ENCODE data around the gene HCN4.

HCN4 gene

DNA sequence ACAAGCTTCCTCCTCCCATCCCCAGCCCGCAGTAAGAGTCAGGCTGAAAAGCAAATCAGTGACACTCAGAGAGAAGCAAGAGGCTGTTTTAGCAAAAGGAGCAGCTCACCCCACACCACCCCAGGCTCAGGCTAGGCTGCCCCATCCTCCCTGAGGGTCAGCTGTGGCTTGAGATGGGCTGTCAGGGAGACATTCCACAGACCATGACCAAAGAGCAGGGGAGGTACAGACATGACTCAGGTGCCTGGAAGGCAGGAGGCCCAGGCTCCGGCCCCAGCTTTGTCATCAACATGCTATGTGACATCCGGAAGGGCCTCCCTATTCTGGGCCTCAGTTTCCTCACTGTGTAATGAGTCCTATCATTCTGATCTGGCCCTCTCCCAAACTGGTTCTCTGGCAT is 24.7 kb downstream of the HCN4 start:
- no peak for DNase-seq

- no peak for DNase-seq
Observed at GRCh38 chr15:73341886-73342600, 26.7 kb downstream of the HCN4 start.

GRCh38 chr15:73340502-73341192 is 28.1 kb downstream of the HCN4 start:
- no peak for DNase-seq

GRCh38 chr15:73338606-73339374 is 30.0 kb downstream of the HCN4 start:
- no peak for DNase-seq

GRCh38 chr15:73338058-73338457 is 30.7 kb downstream of the HCN4 start:
- no peak for DNase-seq

GRCh38 chr15:73337187-73337586 is 31.6 kb downstream of the HCN4 start:
- no peak for DNase-seq

GRCh38 chr15:73336756-73337155 is 32.0 kb downstream of the HCN4 start:
- no peak for DNase-seq

DNA sequence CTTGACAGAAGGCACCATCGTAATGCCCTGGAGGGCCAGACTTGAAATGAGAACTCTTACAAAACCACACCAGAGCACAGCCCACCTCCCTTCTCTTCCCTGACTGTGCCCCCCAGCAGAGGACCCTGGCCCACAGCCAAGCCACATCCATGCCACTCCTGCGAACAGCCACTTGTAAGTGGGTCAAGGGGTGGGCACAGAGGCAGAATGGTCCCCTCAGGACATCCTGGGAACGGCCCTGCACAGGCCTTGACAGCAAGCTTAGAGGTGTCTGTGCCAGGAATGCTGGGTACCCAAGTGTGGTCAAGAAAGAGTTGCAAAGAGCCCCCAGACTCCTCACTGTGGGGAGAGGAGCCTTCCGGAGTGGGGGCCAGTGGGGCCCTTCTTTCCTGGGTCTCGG is 33.3 kb downstream of the HCN4 start:
- DNase-seq: no peak

DNA sequence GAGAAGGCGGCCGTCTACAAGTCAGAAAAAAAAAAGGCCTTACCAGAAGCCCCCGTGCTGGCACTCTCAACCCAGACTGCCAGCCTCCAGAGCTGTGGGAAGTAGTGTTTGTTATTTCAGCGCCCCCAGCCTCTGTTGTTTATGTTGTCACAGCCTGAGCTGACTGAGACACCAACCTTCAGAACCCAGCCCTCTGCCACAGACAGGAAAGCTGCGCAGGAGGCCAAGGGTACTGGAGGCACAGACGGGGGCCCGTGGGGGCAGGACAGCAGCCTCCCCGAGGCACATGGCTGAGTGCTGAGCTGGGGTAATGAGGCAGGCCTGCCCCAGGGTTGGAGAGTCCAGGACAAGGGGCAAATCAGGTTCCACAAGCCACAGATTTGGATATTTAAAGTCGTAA is 33.7 kb downstream of the HCN4 start:
- DNase-seq: no peak

- no peak for DNase-seq
Observed at GRCh38 chr15:73334086-73334485, 34.7 kb downstream of the HCN4 start.

- DNase-seq: no peak
Observed at GRCh38 chr15:73333001-73333400, 35.8 kb downstream of the HCN4 start.

DNA sequence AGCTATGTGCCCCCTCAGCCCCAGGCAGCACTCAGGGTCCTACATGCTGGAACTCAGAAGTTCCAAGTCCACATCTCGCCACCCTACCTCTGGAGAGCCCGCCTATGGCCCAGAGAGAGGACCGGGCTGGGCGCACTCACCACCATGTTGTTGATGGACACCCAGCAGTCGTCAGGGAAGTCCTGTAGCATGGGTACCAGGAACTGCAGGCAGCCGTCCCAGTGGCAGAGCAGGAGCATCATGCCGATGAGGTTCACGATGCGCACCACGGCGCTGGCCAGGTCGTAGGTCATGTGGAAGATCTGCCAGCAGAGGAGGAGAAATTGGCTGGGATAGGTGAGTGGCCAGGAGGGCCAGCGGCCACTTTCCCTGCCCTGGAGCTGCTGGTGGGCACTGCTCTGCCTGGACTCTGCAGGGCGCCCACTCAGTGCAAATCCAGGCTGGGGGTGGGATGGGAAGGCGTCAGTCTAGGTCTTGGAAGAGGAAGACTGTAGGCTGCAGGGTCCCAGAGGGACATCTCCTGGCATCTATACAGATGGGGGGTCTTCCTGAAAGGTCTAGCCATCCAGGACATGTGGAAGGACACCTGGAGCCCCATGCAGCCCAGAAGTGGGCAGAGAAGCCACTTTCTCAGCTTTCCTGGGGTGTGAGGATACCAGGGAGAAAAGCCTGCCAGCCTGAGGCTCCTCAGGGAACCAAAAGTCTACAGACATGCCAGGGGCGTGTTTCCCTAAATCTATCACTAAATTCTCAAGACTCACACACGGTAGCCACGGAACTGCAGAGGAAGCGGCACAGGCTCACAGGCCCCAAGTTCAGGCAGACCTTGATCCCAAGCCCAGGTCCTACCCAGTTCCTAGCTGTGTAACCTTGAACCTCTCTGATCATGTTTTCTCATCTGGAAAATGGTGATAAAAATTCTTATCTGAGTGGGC is 36.5 kb downstream of the HCN4 start:
- no peak for DNase-seq

- DNase-seq: no peak
Observed at GRCh38 chr15:73331501-73331900, 37.3 kb downstream of the HCN4 start.

GRCh38 chr15:73330206-73331051 is 38.3 kb downstream of the HCN4 start:
- no peak for DNase-seq

DNA sequence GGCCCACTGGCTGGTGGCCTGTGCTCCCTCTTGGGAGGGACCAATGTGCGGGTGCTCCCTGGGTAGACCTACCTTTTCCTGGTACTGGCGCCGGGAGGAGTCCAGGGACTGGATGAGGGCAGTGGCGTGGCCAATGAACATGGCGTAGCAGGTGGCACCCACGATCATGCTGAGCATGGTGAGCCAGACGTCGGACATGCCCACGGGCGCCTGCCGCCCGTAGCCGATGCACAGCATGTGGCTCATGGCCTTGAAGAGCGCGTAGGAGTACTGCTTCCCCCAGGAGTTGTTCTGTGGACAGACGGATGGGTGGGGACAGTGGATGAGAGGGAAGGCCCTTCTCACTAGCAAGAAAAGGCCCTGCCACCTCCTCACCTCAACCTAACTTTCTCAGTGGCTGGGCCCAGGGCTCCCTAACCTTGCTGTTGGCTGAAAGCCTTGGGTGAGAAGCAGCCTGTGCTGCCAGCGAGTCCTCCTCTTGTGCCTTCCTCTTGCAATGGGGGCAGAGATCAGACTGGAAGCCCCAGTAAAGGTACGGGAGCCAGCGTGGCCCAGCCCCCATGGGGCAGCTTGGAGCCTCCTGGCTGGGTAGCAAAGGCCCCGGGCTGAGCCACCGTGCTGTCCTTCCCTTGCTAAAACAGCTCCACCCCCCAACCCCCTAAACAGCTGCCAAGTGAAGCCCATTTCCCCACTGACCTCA is 39.1 kb downstream of the HCN4 start:
- DNase-seq: no peak

GRCh38 chr15:73328981-73329380 is 39.8 kb downstream of the HCN4 start:
- DNase-seq: no peak

DNA sequence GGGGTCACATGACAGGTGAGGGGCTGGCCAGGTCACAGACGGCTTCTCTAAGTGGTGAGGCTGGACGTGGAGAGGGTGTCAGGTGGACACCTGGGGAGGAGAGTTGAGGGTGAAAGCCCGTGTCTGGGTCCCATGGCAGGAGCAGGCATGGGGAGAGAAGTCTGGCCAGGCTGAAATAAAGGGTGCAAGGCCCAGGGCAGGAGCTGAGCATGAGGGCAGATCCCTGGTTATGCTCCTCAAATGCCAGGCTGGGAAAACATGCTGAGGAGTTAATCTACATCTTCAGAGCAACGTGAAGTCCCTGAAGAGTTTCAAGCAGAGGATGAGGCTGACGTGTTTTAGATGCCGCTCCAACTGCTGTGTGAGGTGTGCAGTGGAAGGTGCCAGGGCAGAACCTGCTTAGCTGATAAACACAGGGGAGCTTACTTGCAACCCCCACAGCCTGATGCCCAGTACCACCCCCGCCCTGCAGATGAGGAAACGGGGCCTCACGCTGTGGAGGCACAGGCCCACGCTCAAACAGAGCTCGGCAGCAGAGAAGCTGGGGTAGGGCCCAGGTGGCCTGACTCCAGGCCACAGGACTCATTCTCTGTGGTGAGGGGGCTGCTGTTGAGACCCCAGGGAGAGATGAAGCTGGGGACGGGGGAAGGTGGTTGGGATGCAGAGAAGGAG is 40.5 kb downstream of the HCN4 start:
- DNase-seq: no peak

DNA sequence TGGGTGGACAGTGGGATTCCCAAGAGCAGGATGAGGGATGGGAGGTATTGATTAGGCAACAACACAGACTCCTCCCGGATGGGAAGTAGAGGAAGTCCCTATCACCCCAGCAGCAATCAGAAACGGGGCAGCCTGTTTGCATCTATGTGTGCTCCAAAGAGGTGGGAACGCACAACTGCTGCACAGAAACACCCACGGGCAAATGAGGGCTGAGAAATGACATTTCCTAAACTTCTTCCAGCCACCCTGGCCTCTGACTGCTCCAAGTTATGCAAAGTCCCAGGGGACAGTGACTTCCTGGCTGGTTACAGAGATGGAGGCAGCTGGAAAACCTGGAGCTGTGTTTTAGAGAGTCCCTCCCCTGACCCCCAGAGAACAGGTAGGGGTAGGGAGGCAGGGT is 42.6 kb downstream of the HCN4 start:
- no peak for DNase-seq

GRCh38 chr15:73325191-73325861 is 43.4 kb downstream of the HCN4 start:
- DNase-seq: no peak

Measured in NCI-H187 treated with DMSO at 0.1 percent for 48 hours (cell line).